Posterior cingulate gyrus (tissue), 11 donors: ENCODE results near the gene RNF217.
"Not testable (repeated sequence)": the region's sequence is repeated elsewhere in the genome, so short reads cannot be mapped to it uniquely, and the experiment has no call there.

Source experiments
- DNase-seq, 10 donors: peaks; one replicate each; pipeline versions ENCODE4 v3.0.0 to v3.0.0-alpha.2; 2020 to 2021; ENCODE audit warnings: mixed read lengths in 3 of 10
- intact Hi-C: fragments of 100-400 bp; cut with DNase I; formaldehyde crosslinking; loops from one replicate; pipeline ENCODE4 v1.15.1; 2023

Gene RNF217

DNA sequence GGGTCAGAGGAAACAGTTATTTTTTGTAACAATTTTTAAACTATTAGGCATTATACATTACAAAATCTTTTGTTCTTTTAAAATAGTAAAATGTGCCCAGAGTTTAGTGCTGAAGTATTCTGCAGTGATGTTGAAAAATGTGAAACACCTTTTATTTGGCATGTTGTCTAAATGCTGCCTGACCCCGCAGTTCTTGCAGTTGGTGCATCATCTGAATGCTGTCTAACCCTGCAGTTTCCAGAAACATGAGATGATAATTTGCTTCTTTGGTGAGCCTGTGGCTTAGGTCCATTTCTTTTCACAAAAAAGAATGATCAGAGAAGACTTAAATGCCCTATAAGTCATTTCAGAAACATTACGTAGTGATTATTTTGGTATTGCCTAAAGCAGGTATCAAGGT is 82.4 kb downstream of the RNF217 start:
- no peak for DNase-seq
- intact Hi-C loops, result no loop called here

DNA sequence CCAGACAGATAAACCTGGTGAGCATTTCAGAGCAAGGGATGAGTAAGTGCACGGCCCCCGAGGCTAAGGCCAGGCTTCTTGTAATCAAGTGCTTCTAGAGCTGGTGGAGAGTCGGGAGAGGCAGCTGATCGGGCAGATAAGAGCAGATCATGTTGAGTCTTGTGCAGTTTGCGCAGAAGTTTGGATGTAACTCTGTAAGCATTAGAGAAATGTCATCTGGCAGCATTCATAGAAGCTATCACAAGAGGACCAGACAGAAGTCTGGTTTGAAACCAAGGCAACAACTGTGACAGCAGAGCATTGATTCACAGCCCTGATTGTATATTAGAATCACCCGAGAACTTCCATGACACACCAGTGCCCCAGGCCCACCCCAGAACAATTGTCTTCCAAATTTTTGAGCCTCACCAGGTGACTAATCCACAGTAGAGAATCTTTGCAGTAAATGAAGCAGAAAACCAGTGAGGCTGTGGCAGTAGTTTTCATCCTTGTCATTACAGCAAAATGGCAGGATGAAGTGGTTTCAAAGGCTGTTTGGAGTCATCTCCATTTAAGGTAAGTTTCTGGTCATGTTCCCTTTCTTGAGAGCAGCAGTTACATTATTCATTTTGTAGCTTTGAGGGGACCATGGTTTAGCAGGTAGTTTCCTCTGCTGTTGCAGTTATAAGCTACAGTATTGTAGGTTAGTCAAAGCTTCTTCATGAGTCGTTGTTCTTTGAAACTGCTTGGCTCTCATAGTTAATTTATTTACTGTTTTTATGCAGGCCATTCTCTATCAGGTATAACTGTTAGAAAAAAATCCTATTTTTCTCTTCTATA is 84.1 kb downstream of the RNF217 start:
- intact Hi-C loops, result no loop called here
- DNase-seq, result peak in 1 of 10 donors; percentile 58

DNA sequence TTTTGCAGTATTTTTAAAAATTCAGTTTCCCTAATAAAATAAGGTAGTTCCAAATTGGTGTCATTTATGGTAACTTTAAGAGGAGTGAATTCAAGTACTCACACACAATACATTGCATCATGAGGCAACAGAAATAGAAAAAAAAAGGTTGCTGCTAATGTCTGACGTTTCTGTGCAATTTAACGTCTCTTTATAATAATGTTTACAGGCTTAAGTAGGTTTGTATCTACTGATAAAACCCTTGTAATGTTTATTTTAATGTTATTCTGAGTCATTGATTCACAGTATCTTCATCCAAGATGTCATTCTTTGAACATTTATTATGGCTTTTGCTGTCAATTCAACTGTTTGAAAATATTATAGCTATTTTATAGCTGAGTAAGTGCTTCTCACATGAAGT is 86.0 kb downstream of the RNF217 start:
- no peak for DNase-seq
- intact Hi-C loops, result no loop called here

DNA sequence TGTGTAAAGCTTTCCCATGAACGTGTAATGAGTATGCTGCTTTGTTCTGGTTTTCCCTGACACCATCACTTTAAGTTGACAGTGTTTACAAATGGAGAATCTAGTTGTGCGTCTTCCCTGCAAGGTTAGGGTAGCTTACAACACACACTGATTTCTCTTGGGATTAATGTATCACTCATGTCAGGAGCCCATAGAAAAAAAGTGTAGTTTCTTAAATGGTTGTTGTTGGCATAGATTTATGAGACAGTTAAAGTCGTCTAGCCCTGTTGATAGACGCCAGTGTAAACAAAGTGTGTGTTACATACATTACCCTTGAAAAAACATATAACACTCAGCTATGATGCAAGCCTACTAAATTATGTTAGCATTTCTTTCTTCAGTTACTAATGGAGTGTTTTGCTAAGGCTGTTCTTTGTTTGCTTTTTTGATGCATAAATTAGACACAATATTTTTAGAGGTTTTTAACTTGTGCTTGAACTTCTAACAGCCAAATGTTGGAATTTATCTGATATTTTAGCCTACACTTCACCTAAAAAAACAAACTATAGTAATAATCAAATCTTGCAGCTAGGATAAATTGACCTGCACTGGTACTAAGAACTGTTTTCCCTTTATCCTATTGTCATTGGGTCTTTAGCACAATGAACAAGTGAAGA is 88.6 kb downstream of the RNF217 start:
- intact Hi-C loops, result no loop called here
- no peak for DNase-seq

DNA sequence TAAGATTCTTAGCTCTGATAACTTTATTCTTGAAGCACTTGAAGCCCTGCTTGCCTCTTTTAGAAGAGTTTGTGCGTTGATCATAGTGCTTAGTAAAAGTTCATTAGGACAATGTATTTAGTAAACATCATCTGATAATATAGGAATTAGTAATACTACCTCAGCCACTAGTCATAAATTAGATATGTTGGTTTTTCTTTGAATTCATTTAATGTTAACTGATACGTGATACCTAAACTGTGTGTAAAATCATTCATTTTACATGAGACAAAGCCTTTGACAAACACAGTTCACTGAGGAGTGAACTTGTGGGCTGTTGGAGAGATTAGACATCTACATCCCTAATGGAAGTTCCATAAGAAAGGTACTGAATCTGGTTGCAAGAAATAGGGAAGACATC is 91.6 kb downstream of the RNF217 start:
- no peak for DNase-seq
- intact Hi-C loops, result no loop called here

DNA sequence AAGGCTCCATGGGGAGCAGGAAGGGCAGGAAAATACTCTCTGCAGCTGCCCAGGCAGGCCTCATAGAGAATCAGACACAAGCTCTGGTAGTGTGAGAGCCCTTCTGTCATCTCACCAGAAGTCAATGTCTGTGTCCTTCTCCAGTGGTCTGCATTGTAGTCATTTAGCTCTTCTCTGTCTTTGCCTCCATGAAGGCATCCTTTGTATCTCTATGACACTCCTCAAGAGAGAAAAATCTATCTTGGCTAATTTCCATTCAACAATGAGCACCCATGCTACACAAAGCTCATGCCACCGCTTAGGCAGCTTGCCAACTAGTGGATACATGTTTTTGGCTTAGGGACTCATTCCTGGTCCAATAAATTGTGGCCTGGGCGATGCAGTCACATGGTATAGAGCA is 92.1 kb downstream of the RNF217 start:
- DNase-seq, result no peak
- intact Hi-C loops, result no loop called here

DNA sequence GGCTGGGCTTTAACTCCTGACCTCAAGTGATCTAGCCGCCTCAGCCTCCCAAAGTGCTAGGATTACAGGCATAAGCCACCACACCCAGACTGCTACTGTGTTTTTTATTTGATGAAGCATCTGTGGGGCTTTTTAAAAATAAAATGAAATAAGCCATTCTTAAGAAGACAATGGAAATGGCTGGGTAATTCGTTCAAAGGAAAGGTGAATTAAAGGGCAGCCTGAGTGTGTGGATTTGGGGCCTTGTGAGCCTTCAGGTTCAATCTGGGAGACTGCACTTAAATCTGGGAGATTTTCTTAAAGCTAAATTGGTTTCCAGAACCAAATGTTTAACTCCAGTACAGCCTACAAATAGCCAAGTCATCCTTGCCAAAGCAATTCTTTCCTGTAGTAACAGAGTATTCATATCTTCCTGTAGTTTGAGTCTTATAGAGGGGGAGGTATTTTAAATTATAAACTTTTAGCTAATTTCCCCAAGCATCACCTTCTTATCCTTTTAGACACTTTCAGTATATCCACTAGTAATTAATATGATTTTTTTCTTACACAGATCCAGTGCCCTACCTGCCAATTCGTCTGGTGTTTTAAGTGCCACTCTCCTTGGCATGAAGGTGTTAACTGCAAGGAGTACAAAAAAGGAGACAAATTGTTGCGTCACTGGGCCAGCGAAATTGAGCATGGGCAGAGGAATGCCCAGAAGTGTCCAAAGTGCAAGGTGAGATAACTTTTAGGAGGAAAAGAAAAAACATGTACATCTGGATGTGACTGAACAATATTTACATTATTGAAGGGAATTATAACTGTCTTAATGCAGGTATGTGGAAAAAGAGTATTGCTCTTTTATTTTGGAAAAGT is 95.4 kb downstream of the RNF217 start:
- intact Hi-C loops, result no loop called here
- DNase-seq, result no peak

DNA sequence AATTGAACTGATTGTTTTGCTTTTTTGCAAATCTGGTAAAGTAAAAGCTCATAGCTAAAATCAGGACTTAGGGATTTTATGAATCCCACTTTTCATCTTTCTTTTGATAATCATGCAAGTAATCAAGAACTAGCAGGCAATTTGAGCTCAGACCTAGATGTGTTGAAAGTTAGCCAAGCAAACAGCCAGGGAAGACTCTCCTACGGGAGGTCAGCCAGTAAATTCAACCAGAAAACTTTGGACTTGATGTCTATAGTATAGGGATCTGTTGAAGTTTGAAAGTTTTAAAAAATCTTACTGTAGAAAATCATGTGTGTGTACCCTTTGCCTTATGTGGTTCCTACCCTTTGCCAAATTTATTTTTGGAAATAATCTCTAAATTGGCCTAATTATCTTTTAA is 96.3 kb downstream of the RNF217 start:
- intact Hi-C loops, result no loop called here
- DNase-seq, result no peak

DNA sequence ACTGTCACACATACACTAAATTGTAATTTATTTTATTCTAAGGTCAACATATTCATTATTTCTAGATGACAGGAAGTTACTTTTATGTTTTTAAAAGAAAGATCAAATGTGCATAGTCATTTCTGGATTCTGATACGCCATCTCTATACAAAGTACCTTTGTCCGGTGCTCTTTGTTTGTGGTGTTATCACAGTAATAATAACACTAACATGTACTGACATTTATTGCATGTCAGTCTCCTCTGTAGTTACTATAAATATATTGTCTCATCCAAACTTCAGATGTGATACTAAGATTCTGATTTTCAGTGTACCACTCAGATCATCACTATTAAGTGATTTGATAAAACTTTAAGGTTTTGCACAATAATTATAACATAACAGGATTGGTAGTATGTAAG is 101.1 kb downstream of the RNF217 start:
- DNase-seq, result no peak
- intact Hi-C loops, result no loop called here

DNA sequence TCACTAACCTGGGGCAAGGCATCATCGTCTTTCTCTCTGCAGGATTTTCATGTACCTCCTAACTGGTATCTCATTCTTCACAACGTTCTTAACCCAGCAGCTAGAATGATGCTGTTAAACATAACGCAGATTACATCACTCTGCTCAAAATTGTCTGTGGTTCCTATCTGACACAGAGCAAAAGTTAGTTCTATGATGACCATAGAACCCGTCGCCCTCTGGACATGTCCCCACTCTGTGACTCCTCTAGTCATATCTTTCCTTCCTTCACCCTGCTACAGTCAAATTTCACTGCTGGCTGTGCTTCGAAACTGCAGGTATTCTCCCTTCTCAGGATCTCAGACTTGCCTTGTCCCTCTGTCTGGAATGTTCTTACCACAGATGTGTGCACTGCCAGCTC is 103.9 kb downstream of the RNF217 start:
- intact Hi-C loops, result no loop called here
- no peak for DNase-seq

DNA sequence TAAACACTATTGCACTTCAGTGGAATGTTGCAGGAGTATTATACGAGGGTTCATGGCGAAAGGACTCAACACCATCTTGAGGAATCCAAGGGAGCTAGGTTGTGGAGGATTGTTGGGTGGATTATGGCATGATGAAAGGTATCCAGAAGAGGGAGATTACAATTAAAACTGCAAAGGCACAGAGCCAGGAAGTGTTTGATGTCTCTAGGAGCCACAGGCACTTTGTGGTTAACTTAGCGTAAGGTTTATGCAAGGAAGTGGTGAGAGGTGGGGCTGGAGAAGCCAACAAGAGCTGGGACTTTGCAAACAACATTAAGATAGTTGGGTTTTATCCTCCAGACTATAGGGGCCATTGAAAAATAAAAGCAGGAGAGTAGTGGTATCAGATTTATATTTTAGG is 104.7 kb downstream of the RNF217 start:
- DNase-seq, result no peak
- intact Hi-C loops, result no loop called here

DNA sequence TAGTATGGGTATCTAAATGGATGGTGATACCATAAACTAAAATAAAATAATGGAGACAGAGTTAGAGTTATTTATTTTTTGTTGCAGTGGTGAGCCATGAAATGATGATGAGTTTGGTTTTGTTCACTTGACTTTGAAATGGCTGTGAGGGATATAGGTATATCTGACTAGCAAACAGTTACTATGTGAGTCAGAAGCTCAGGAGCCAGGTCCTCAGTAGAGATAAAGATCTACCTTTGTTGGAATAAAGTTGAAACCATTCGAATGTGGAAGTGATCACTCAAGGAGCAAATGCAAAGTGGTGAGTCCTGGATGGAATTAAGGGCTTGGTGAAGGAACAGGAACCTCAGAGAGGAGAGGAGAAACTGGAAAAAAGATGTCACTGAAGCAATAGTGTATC is 105.3 kb downstream of the RNF217 start:
- intact Hi-C loops, result no loop called here
- DNase-seq, result no peak

DNA sequence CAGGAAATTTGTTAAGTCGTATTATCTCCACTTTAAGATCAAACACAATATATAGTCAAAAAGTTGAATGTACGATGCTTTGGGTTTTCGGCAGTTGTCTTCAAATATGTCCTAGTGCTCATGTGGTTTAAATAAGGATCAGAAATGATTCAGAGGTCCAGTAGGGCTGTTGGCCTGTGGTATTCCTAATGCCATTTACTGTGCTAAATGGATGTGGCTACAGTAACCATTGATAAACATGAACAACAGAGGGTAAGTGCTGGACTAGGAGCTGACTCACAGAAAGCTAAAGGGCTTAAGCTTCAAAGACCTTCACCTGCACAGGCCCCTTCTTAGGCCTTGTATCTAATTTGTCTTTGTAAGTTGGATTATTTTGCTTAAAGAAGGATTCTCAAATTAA is 110.8 kb downstream of the RNF217 start:
- intact Hi-C loops, result no loop called here

DNA sequence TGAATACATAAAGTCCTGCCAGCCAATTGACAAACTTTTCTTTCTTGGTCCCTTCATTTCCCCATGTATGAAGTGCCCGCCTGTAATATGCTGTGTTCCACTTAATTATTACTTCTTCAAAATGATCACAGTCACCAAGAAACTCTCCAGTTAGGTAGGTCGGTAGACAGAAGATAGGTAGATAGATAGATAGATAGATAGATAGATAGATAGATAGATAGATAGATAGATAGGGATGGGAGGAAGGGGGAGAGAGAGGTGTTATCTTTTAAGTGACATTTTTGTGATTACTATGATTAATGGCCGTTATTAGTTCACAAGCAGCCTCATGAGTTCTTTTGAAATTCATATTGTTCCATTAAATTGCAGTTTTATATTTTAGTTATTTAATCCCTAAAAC is 111.9 kb downstream of the RNF217 start:
- intact Hi-C loops, result no loop called here
- DNase-seq, result no peak

More for the DNA sequence above, 110.8 kb downstream of the RNF217 start:
- no peak for DNase-seq

DNA sequence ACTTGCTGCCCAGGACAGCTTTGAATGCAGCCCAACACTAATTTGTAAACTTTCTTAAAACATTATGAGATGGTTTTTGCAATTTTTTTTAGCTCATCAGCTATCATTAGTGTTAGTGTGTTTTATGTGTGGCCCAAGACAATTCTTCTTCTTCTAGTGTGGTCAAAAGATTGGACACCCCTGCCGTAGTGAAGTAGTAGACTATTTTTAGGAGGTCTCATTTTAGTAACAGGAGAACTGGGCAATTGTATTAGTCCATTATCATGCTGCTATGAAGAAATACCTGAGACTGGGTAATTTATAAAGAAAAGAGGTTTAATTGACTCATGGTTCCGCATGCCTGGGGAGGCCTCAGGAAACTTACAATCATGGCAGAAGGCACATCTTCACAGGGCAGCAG is 112.8 kb downstream of the RNF217 start:
- DNase-seq, intact Hi-C loops: not testable (repeated sequence)

DNA sequence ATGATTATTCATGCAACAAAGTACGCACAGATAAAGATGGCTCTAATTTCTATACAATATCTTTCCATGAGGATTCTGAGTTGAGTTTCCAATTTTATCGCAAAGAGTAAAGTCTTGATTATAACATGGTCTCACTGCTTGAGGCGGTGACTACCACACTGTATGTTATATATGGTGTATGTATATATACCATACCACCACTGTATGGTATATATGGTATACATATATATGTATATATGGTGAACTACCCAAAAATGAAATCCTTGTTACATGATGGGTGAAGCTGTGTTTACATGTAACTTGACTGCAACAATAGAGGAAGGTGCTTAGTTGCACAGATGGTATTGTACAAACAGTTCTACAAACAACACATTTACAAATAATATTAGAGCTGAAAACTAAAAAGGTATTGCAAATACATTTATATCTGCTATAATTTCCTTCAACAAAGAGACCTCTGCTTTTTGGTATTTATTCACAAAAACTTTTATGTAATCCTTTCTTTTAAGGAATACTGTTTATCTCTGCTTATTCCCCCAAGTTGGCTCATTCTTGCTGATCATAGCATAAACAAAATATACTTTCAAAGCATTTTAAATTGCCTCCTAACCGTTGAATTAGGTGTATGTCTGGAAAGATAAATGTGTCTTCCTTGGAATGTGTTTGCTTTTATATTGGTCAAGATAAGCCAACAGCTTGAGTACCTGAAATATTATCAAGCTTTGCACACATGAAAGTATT is 113.7 kb downstream of the RNF217 start:
- DNase-seq, result no peak
- intact Hi-C loops, result no loop called here

DNA sequence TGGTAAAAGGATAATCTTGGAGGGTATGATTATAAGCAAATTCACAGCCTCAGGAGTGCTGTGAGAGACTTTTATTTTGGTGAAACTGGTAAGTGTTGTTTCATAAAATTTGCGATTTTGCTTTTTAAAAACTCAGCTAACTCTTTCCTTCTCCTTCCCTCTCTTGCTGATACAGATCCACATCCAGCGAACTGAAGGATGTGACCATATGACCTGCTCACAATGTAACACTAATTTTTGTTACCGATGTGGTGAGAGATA is 114.2 kb downstream of the RNF217 start:
- no peak for DNase-seq
- intact Hi-C loops, result no loop called here

DNA sequence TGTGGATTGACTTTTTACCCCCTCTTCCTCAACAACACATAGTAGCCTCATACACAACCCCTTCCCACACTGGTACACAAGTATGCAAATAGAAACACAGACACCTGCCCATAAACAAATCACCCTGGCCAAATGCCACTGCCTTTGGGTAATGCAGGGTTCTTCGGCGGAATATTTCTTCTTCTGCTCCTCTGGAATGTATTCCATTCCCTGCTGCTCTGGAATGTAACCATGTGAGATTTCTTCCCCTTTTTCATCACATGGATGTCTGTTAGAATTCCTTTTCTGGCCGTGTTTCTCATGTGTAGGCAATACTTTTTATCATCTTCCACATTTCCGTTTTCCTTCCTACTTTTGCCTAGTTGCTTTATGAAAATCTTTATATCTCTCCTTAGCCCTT is 115.2 kb downstream of the RNF217 start:
- intact Hi-C loops, result no loop called here
- DNase-seq, result no peak

DNA sequence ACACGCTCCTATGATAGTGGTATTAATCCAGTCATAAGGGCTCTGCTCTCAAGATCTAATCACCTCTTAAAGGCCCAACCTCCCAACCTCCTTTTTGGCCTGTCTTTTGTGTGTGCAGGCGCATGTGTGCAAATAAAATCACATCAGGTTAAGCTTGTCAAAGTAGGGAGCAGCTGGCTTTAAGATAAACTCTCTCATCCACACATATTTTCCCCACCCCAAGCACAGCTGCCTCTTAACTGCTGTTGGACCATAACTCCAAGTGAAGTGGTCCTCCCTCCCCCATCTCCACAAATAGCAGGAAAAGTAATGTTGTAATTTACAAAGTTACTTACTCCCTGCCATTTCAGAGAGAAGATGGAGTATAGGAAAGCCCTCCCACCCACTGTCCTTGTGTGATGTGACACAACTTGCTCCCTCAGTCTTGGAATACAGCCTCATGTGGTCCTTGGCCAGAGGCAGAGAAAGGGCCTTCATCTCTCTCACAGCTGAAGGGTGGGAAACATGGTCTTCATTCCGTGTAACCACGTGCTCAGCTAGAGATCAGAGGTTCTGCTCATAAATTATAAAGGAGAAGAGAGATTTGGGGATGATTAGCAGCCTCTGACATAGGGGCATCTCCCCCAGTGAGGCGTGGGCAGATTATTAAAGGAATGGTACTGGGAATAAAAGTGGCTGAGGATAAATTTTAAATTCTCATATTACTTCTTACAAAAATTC is 116.5 kb downstream of the RNF217 start:
- intact Hi-C loops, result no loop called here
- no peak for DNase-seq

DNA sequence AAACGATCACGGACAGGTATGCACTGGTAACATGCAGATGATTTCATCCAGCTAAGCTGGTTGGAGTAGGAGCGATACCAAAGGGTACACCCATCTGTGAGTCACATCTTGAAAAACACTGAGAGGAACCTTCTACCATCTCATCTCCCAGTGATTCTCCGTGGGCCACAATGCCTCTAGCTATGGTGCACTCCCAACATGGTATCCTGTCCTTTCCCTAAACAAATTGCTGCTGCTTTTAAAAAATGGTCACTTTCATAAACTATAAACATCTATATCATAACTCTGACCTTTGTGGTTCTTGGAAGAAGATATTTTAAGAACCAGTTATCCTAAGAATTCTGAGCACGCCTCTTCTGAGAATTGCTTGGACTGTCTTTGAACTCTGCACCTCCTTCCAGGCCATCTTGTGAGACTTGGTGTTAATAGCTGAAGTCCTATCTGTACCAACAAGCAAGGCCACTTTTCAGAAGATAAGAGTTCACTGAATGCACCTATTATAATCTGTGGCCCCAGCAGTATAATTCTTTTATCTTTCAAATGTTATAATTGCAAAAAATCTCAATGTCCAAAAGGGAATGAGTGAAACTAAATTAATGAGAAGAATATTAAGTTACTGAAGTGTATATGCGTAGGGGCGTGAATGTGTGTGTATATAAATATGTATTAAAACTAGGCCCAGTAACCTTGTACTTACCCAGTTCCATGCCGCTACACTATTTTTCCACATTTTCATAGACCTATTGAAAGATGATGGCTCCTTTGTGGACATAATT is 120.9 kb downstream of the RNF217 start:
- no peak for DNase-seq
- intact Hi-C loops, result no loop called here
